Karpas-422 (cell line): Measurements from ENCODE around the gene MFSD6. TPM values are rescaled to one million over a fixed set of nuclear protein-coding genes. Genes with fewer than 3 reads are reported as not detected.
A peak's percentile ranks its signal among the peaks of the same experiment; 100 is the strongest.

Experiments
- DNase-seq: peaks from one replicate; pipeline ENCODE4 v3.0.0-alpha.2; 2015
- H2AFZ ChIP-seq: fragments of 200-600 bp; sonication (generic); 2 replicates; pipeline ENCODE4 v1.6.1; 2014; ENCODE audit warnings: antibody characterized with exemption, low read length, mixed read lengths
- H3K27ac ChIP-seq: fragments of 200-600 bp; sonication (generic); 2 replicates; pipeline ENCODE4 v1.5.1; 2014; ENCODE audit warnings: mild to moderate bottlenecking, low read length, moderate library complexity
- H3K27me3 ChIP-seq: fragments of 200-600 bp; sonication (generic); 2 replicates; pipeline ENCODE4 v1.6.1; 2014; ENCODE audit warnings: low read length, mixed read lengths
- H3K36me3 ChIP-seq: fragments of 200-600 bp; sonication (generic); 2 replicates; pipeline ENCODE4 v1.6.1; 2014; ENCODE audit warnings: low read length, mixed read lengths; ENCODE audit not compliant: insufficient read depth
- H3K4me1 ChIP-seq: fragments of 200-600 bp; sonication (generic); 2 replicates; pipeline ENCODE4 v1.6.1; 2014; ENCODE audit warnings: mild to moderate bottlenecking, low read length, mixed read lengths
- H3K4me2 ChIP-seq: fragments of 200-600 bp; sonication (generic); 2 replicates; pipeline ENCODE4 v1.6.1; 2014; ENCODE audit warnings: low read length, low read depth, mild to moderate bottlenecking; ENCODE audit not compliant: poor library complexity, severe bottlenecking
- H3K4me3 ChIP-seq: fragments of 200-600 bp; sonication (generic); 2 replicates; pipeline ENCODE4 v1.5.1; 2014; ENCODE audit warnings: mild to moderate bottlenecking, antibody characterized with exemption, low read length, mixed read lengths
- H3K79me2 ChIP-seq: fragments of 200-600 bp; sonication (generic); 2 replicates; pipeline ENCODE4 v1.6.1; 2014; ENCODE audit warnings: mild to moderate bottlenecking, low read length, mixed read lengths
- H3K9ac ChIP-seq: fragments of 200-600 bp; sonication (generic); 2 replicates; pipeline ENCODE4 v1.6.0; 2014; ENCODE audit warnings: low read length
- H3K9me2 ChIP-seq: fragments of 200-600 bp; sonication (generic), shearing (Covaris generic); replicated peaks from 2 replicates; pipeline ENCODE4 v1.6.0; 2014; ENCODE audit warnings: mild to moderate bottlenecking, low read length, moderate library complexity; ENCODE audit not compliant: insufficient read depth
- H3K9me3 ChIP-seq: fragments of 300-700, 200-600 bp; sonication (generic); 2 replicates; pipeline ENCODE4 v1.6.1; 2014; ENCODE audit warnings: low read length, mixed read lengths
- H4K20me1 ChIP-seq: fragments of 200-600 bp; sonication (generic); 2 replicates; pipeline ENCODE4 v1.6.1; 2014; ENCODE audit warnings: mild to moderate bottlenecking, antibody characterized with exemption, low read length, low read depth; ENCODE audit not compliant: insufficient read depth
- total RNA-seq: library from RNA; depleted of rRNA; stranded (reverse); fragments of >200 nt; shearing (Covaris generic); gene quantifications from 2 replicates; pipeline ENCODE4 v1.2.3, GENCODE V29; 2014; ENCODE audit warnings: low replicate concordance

Gene MFSD6
- total RNA-seq, 1 experiment from 2014 or later, result 65.9 TPM

DNA sequence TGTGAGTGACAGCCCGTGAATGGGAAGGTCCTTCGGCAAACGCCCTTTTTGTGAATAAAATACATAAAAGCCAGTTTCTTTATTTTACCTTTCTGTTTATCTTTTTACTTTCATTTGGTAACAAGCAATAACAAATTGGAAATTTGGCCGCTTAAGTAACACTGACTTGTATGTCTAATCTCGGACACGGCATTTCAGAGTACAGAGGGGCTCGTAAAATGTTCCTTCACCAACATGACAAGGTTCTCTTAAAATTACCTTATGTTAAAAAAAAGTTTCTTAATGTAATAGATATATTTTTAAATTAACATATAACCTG lies 126.9 kb downstream of the MFSD6 start:
- peak overlapping the region; percentile 77 for H3K4me3 ChIP-seq
- no peaks in the 10 kb centered on the region for H3K9me2 ChIP-seq
- H3K27ac ChIP-seq, result peak overlapping the region; percentile 81
- H3K4me2 ChIP-seq, result peak overlapping the region; percentile 89
- no peaks in the 10 kb centered on the region for H3K27me3 ChIP-seq
- peaks cover 9% of the 10 kb centered on the region for H3K9me3 ChIP-seq
- peak overlapping the region; percentile 89 for H3K9ac ChIP-seq
- peaks cover 52% of the 10 kb centered on the region for H3K4me1 ChIP-seq
- H3K79me2 ChIP-seq, result peaks cover 17% of the 10 kb centered on the region
- peaks cover 8% of the 10 kb centered on the region; the same call in 1 of the 2 replicates for H3K36me3 ChIP-seq
- no peak for DNase-seq
- H4K20me1 ChIP-seq, result no peaks in the 10 kb centered on the region
- peak overlapping the region; percentile 72 for H2AFZ ChIP-seq

DNA sequence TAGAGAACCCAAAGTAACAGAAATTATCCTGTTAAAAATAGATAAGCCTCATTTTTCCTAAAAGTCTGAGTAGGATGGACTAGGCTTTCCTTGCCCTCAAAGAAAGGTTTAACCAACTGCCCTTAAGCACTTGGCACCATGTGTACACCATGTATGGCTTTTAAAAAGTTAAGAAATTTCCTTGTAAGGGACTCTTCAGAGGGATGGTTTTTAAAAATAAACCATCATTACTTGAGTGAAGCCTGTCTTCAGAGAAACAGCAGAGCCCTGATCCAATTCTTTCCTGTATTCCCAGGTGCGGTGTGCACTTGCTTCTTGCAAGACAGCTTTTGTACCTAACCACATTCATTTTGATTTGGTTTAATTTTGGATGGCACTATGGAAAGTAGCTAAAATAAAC lies 127.4 kb downstream of the MFSD6 start:
- Histone ChIP-seq H3K9ac (peak overlapping the region; percentile 89), H2AFZ (no peak overlapping the region), H3K4me3 (peak overlapping the region; percentile 77), H3K9me3 (peaks cover 13% of the 10 kb centered on the region), H3K9me2 (no peaks in the 10 kb centered on the region), H3K79me2 (peaks cover 17% of the 10 kb centered on the region), H3K36me3 (peaks cover 8% of the 10 kb centered on the region; the same call in 1 of the 2 replicates), H3K27ac (no peak overlapping the region), H3K4me2 (peak overlapping the region; percentile 89), H4K20me1 (no peaks in the 10 kb centered on the region), H3K4me1 (peaks cover 47% of the 10 kb centered on the region), H3K27me3 (no peaks in the 10 kb centered on the region)
- no peak for DNase-seq

DNA sequence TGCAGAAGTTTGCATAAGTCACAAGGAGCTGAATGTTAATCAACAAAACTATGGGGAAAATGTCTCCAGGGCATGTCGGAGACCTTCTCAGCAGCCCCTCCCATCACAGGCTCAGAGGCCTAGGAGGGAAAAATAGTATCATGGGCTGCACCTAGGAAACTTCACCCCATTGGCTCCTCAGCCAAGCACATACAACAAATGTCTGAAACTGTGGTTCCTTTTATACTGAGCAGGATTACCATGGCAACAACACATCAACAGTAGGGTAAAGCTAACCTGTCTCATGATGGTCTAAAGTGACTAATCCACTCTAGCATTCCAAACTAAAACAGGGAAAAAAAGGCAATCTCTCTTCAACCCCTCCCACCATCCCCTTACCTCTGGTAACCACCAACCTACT lies 129.6 kb downstream of the MFSD6 start:
- no peak for DNase-seq
- peaks cover 10% of the 10 kb centered on the region; the same call in 1 of the 2 replicates for H3K79me2 ChIP-seq
- no peaks in the 10 kb centered on the region for H4K20me1 ChIP-seq
- no peak overlapping the region for H2AFZ ChIP-seq
- peaks cover 8% of the 10 kb centered on the region; the same call in 1 of the 2 replicates for H3K36me3 ChIP-seq
- H3K4me2 ChIP-seq, result no peak overlapping the region
- H3K9me3 ChIP-seq, result peaks cover 21% of the 10 kb centered on the region
- H3K27me3 ChIP-seq, result no peaks in the 10 kb centered on the region
- peaks cover 25% of the 10 kb centered on the region for H3K4me1 ChIP-seq
- no peak overlapping the region for H3K9ac ChIP-seq
- H3K4me3 ChIP-seq, result no peak overlapping the region
- no peak overlapping the region for H3K27ac ChIP-seq
- no peaks in the 10 kb centered on the region; the same call in 1 of the 2 replicates for H3K9me2 ChIP-seq

DNA sequence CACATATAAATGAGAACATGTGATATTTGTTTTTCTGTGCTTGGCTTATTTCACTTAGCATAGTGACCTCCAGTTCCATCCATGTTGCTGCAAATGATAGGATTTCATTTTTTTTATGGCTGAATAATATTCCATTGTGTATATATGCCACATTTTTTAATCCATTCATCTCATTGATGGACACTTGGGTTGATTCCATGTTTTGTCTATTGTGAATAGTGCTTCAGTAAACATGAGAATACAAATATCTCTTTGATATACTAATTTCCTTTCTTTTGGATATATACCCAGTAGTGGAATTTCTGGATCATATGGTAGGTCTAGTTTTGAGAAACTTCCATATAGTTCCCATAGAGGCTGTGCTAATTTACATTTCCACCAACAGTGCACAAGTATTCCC lies 130.0 kb downstream of the MFSD6 start:
- Histone ChIP-seq H4K20me1 (no peaks in the 10 kb centered on the region), H3K9me2 (no peaks in the 10 kb centered on the region; the same call in 1 of the 2 replicates), H3K79me2 (peaks cover 9% of the 10 kb centered on the region; the same call in 1 of the 2 replicates), H3K27me3 (0 out of 2 replicates have a peak, but pooled peaks cover under 1% of the 10 kb centered on the region), H3K36me3 (peaks cover 8% of the 10 kb centered on the region; the same call in 1 of the 2 replicates), H3K4me1 (peaks cover 21% of the 10 kb centered on the region), H3K27ac (no peak overlapping the region), H2AFZ (no peak overlapping the region), H3K4me2 (no peak overlapping the region), H3K9me3 (peaks cover 21% of the 10 kb centered on the region), H3K9ac (no peak overlapping the region), H3K4me3 (no peak overlapping the region)
- no peak for DNase-seq

DNA sequence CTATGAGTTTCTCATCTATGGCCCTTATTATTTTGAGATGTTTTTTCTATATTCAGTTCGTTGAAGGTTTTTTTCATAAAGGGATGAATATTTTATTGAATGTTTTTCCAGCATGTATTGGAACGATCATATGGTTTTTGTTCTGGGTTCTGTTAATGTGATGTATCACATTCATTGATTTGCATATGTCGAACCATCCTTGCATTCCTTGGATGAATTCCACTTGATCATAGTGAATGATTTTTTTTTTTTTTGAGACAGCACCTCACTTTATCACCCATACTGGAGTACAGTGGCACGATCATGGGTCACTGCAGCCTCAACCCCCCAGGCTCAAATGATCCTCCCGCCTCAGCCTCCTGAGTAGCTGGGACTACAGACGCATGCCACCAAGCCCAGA lies 131.9 kb downstream of the MFSD6 start:
- Histone ChIP-seq H3K9me3 (peaks cover 21% of the 10 kb centered on the region), H3K27ac (no peak overlapping the region)
- no peak for DNase-seq

DNA sequence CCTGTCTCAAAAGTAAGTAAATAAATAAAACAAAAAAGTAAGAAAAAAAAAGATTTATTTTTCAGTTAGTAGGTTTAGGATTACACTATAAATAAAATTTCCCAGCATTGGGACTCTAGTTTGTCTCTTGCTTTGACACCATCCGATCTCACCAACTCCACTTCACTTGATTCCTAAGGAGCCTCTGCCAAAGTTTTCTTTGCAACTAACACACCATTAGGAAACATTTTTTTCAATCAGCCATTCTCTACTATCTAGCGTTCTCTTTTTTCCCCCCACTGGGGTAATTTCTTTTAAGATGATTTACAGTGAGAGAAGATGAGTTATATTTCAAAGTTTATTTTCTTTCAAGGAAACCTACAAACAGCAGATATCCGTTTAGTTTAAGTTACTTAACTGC lies 136.9 kb downstream of the MFSD6 start:
- no peak overlapping the region for H3K9ac ChIP-seq
- H3K27me3 ChIP-seq, result 0 out of 2 replicates have a peak, but pooled peaks cover 2% of the 10 kb centered on the region
- peak overlapping the region; percentile 3 for H3K4me2 ChIP-seq
- H3K4me1 ChIP-seq, result peaks cover 6% of the 10 kb centered on the region
- H3K9me3 ChIP-seq, result peaks cover 13% of the 10 kb centered on the region
- H3K36me3 ChIP-seq, result no peaks in the 10 kb centered on the region
- H2AFZ ChIP-seq, result no peak overlapping the region
- no peak overlapping the region for H3K4me3 ChIP-seq
- H3K9me2 ChIP-seq, result no peaks in the 10 kb centered on the region; the same call in 1 of the 2 replicates
- H3K27ac ChIP-seq, result no peak overlapping the region
- no peaks in the 10 kb centered on the region for H3K79me2 ChIP-seq
- H4K20me1 ChIP-seq, result no peaks in the 10 kb centered on the region
- DNase-seq, result no peak

More for the DNA sequence above, 131.9 kb downstream of the MFSD6 start:
- H4K20me1 ChIP-seq, result no peaks in the 10 kb centered on the region
- H3K79me2 ChIP-seq, result no peaks in the 10 kb centered on the region
- peaks cover 8% of the 10 kb centered on the region; the same call in 1 of the 2 replicates for H3K36me3 ChIP-seq
- 0 out of 2 replicates have a peak, but pooled peaks cover 2% of the 10 kb centered on the region for H3K27me3 ChIP-seq
- H3K9ac ChIP-seq, result no peak overlapping the region
- no peak overlapping the region for H2AFZ ChIP-seq
- H3K9me2 ChIP-seq, result no peaks in the 10 kb centered on the region; the same call in 1 of the 2 replicates
- peaks cover 8% of the 10 kb centered on the region for H3K4me1 ChIP-seq
- H3K4me3 ChIP-seq, result no peak overlapping the region
- H3K4me2 ChIP-seq, result no peak overlapping the region

DNA sequence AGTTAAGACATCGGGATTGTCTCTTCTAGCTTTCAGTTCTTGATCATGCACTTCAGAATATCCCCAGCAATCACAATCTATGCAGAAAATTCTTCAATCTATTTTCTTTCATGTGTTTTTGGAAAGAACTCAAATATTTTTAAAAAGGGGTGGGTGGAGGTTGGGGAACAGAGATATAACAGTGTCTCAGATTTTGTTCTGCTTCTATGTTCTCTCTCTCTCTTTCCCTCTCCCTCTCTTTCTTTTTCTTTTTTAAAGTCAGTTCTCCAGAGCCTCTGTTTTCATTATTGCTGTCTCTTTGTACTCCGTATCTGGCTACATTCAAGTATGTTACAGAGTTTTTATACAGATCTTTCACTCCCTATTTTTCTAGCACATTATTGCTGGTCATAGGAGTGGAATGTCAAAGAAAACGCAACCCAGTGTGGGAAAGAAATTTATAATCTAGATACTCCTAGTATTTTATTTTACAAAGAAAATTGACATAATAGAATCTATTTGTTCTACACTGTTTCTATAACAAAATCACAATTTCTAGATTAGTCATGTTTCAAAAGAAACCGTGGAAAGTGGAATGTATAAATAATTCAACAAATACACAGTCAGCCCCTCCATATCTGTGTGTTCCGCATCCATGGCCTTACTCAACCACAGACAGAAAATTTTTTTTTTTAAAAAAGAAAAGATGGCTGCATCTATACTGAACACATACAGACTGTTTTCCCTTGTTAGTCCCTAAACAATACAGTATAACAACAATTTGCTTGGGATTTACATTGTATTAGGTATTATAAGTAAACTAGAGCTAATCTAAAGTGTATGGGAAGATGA lies 137.6 kb downstream of the MFSD6 start:
- Histone ChIP-seq H2AFZ (no peak overlapping the region), H3K4me2 (peak overlapping the region; percentile 3), H3K27me3 (0 out of 2 replicates have a peak, but pooled peaks cover 2% of the 10 kb centered on the region), H3K4me1 (peaks cover 6% of the 10 kb centered on the region), H3K9ac (no peak overlapping the region), H3K27ac (no peak overlapping the region), H4K20me1 (no peaks in the 10 kb centered on the region), H3K79me2 (no peaks in the 10 kb centered on the region), H3K9me2 (no peaks in the 10 kb centered on the region; the same call in 1 of the 2 replicates), H3K4me3 (no peak overlapping the region), H3K36me3 (no peaks in the 10 kb centered on the region), H3K9me3 (peaks cover 6% of the 10 kb centered on the region)
- DNase-seq, result no peak

- no peak overlapping the region for H3K4me3 ChIP-seq
- H3K4me1 ChIP-seq, result peaks cover 10% of the 10 kb centered on the region
- no peak overlapping the region for H3K9ac ChIP-seq
- H3K36me3 ChIP-seq, result no peaks in the 10 kb centered on the region
- peaks cover 2% of the 10 kb centered on the region; the same call in 1 of the 2 replicates for H3K9me3 ChIP-seq
- no peak overlapping the region for H3K27ac ChIP-seq
- no peaks in the 10 kb centered on the region for H4K20me1 ChIP-seq
- H2AFZ ChIP-seq, result no peak overlapping the region
- no peaks in the 10 kb centered on the region for H3K79me2 ChIP-seq
- H3K27me3 ChIP-seq, result 0 out of 2 replicates have a peak, but pooled peaks cover 2% of the 10 kb centered on the region
- no peak overlapping the region for H3K4me2 ChIP-seq
- no peak for DNase-seq
- H3K9me2 ChIP-seq, result no peaks in the 10 kb centered on the region
Observed at GRCh38 chr2:190546734-190547133, 138.6 kb downstream of the MFSD6 start.
